ENCODE results near the gene WRAP53. TPM values are rescaled to one million over a fixed set of nuclear protein-coding genes. Genes with fewer than 3 reads are reported as not detected.

The WRAP53 gene
- total RNA-seq, 4 donors from 2014 or later = 3.5 to 6.8 (median 4.3) TPM

GRCh38 chr17:7716901-7717755, 28.9 kb downstream of the WRAP53 start, which contains the start of gene DNAH2:
DNAH2 (plus strand) TSS chr17:7717744; CDS start chr17:7719735, 1,991 bp downstream.
- no peak for TF ChIP-seq CTCF (IDR thresholded peaks at IDR 0.05)
- ATAC-seq (ENCODE audit: low FRiP score) (peak; percentile 91), DNase-seq (ENCODE audit: low spot score) (no peak)

GRCh38 chr17:7717756-7718350, 29.6 kb downstream of the WRAP53 start:
- DNase-seq (ENCODE audit: low spot score) = no peak
- no peak for TF ChIP-seq CTCF (IDR thresholded peaks at IDR 0.05)
- no peak for ATAC-seq (ENCODE audit: low FRiP score)

- TF ChIP-seq CTCF (IDR thresholded peaks at IDR 0.05) = no peak
- no peak for ATAC-seq (ENCODE audit: low FRiP score)
Measured at GRCh38 chr17:7719661-7720060, 31.4 kb downstream of the WRAP53 start.

GRCh38 chr17:7720125-7720524, 31.8 kb downstream of the WRAP53 start:
- DNase-seq (ENCODE audit: low spot score) (no peak), ATAC-seq (ENCODE audit: low FRiP score) (no peak)
- no peak for TF ChIP-seq CTCF (IDR thresholded peaks at IDR 0.05)

More at GRCh38 chr17:7719661-7720060, 31.4 kb downstream of the WRAP53 start:
- DNase-seq (ENCODE audit: low spot score) = no peak

GRCh38 chr17:7721612-7722011, 33.3 kb downstream of the WRAP53 start:
- TF ChIP-seq CTCF (IDR thresholded peaks at IDR 0.05) = no peak
- ATAC-seq (ENCODE audit: low FRiP score) (no peak), DNase-seq (ENCODE audit: low spot score) (no peak)

- no peak for TF ChIP-seq CTCF (IDR thresholded peaks at IDR 0.05)
- DNase-seq (ENCODE audit: low spot score) (no peak), ATAC-seq (ENCODE audit: low FRiP score) (no peak)
Measured at GRCh38 chr17:7727886-7728285, 39.6 kb downstream of the WRAP53 start.
